ENCODE measurements around the gene C12orf42.

DNA sequence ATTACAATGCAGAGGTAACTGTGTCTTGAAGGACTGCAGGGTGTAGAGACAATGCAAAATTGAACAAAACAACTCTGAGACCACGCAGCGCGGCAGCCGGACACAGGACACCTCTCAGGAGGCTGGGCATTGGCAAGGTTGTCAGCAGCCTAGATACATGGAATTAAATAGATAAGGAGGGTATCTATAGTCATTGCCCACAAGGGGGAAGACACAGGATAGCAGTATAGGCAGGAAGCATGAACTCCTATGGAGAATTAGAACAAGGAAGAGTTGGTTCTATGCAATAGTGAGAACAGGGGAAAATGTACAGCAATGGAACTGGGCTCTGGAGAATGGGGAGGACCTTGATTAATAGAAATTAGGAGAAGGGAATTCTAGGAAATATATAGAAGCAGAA is 164.1 kb downstream of the C12orf42 start:
- TF ChIP-seq JUN (CRISPR knock-in tag; IDR thresholded peaks at IDR 0.05) (no peak), SMAD4 (CRISPR knock-in tag; IDR thresholded peaks at IDR 0.05) (no peak), HMGA2 (CRISPR knock-in tag; IDR thresholded peaks at IDR 0.05) (no peak), NFYB (CRISPR knock-in tag; conservative IDR thresholded peaks at IDR 0.05; ENCODE audit: low read depth) (no peak)
- TF ChIP-seq, protein P1, sequence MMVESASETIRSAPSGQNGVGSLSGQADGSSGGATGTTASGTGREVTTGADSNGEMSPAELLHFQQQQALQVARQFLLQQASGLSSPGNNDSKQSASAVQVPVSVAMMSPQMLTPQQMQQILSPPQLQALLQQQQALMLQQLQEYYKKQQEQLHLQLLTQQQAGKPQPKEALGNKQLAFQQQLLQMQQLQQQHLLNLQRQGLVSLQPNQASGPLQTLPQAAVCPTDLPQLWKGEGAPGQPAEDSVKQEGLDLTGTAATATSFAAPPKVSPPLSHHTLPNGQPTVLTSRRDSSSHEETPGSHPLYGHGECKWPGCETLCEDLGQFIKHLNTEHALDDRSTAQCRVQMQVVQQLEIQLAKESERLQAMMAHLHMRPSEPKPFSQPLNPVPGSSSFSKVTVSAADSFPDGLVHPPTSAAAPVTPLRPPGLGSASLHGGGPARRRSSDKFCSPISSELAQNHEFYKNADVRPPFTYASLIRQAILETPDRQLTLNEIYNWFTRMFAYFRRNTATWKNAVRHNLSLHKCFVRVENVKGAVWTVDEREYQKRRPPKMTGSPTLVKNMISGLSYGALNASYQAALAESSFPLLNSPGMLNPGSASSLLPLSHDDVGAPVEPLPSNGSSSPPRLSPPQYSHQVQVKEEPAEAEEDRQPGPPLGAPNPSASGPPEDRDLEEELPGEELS (CRISPR knock-in tag; IDR thresholded peaks at IDR 0.05) = no peak
- TF ChIP-seq, protein P2, sequence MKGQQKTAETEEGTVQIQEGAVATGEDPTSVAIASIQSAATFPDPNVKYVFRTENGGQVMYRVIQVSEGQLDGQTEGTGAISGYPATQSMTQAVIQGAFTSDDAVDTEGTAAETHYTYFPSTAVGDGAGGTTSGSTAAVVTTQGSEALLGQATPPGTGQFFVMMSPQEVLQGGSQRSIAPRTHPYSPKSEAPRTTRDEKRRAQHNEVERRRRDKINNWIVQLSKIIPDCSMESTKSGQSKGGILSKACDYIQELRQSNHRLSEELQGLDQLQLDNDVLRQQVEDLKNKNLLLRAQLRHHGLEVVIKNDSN (CRISPR knock-in tag; IDR thresholded peaks at IDR 0.05) = no peak
- TF ChIP-seq, protein P3, sequence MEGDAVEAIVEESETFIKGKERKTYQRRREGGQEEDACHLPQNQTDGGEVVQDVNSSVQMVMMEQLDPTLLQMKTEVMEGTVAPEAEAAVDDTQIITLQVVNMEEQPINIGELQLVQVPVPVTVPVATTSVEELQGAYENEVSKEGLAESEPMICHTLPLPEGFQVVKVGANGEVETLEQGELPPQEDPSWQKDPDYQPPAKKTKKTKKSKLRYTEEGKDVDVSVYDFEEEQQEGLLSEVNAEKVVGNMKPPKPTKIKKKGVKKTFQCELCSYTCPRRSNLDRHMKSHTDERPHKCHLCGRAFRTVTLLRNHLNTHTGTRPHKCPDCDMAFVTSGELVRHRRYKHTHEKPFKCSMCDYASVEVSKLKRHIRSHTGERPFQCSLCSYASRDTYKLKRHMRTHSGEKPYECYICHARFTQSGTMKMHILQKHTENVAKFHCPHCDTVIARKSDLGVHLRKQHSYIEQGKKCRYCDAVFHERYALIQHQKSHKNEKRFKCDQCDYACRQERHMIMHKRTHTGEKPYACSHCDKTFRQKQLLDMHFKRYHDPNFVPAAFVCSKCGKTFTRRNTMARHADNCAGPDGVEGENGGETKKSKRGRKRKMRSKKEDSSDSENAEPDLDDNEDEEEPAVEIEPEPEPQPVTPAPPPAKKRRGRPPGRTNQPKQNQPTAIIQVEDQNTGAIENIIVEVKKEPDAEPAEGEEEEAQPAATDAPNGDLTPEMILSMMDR (IDR thresholded peaks at IDR 0.05) = no peak
- TF ChIP-seq, protein P4, sequence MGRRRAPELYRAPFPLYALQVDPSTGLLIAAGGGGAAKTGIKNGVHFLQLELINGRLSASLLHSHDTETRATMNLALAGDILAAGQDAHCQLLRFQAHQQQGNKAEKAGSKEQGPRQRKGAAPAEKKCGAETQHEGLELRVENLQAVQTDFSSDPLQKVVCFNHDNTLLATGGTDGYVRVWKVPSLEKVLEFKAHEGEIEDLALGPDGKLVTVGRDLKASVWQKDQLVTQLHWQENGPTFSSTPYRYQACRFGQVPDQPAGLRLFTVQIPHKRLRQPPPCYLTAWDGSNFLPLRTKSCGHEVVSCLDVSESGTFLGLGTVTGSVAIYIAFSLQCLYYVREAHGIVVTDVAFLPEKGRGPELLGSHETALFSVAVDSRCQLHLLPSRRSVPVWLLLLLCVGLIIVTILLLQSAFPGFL (CRISPR knock-in tag; IDR thresholded peaks at IDR 0.05; ENCODE audit: borderline replicate concordance) = no peak
